NCI-H1048 (cell line): ENCODE data around the gene NEUROD4.
"Not testable (repeated sequence)": the region's sequence is repeated elsewhere in the genome, so short reads cannot be mapped to it uniquely, and the experiment has no call there.

Experiments used
- DNase-seq: peaks from one replicate; lab custom pipeline; 2025; lab: John Stamatoyannopoulos, UW

Gene NEUROD4

GRCh38 chr12:55019784-55020183 is at the start of gene NEUROD4:
Gene NEUROD4, plus strand, starts transcription at chr12:55019974. Its CDS starts 6,466 bp downstream, at chr12:55026440.
- DNase-seq: no peak

GRCh38 chr12:54970741-54971140 is 49.0 kb upstream of the NEUROD4 start:
- no peak for DNase-seq

GRCh38 chr12:54973556-54973955 is 46.2 kb upstream of the NEUROD4 start:
- DNase-seq: no peak

GRCh38 chr12:54974279-54974678 is 45.5 kb upstream of the NEUROD4 start:
- DNase-seq: no peak

GRCh38 chr12:54975272-54975671 is 44.5 kb upstream of the NEUROD4 start:
- no peak for DNase-seq

- no peak for DNase-seq
These were observed 43.9 kb upstream of the NEUROD4 start for GRCh38 chr12:54975875-54976274.

- DNase-seq: no peak
These were observed 42.6 kb upstream of the NEUROD4 start for GRCh38 chr12:54977155-54977554.

GRCh38 chr12:54977857-54978256 is 41.9 kb upstream of the NEUROD4 start:
- DNase-seq: no peak

GRCh38 chr12:54980341-54980740 is 39.4 kb upstream of the NEUROD4 start:
- DNase-seq: no peak

GRCh38 chr12:54981796-54982195 is 38.0 kb upstream of the NEUROD4 start:
- no peak for DNase-seq

- no peak for DNase-seq
These were observed 36.2 kb upstream of the NEUROD4 start for GRCh38 chr12:54983536-54984101.

GRCh38 chr12:54984658-54985376 is 35.0 kb upstream of the NEUROD4 start, which contains the start of gene TESPA1:
Gene TESPA1, minus strand, starts transcription at chr12:54984762. Its CDS starts 10,200 bp downstream, at chr12:54974562.
- DNase-seq: no peak

GRCh38 chr12:54986773-54987172 is 33.0 kb upstream of the NEUROD4 start:
- DNase-seq: not testable (repeated sequence)

- no peak for DNase-seq
These were observed 32.1 kb upstream of the NEUROD4 start for GRCh38 chr12:54987611-54988231.

GRCh38 chr12:54988402-54989054 is 31.2 kb upstream of the NEUROD4 start:
- DNase-seq: no peak

GRCh38 chr12:54989829-54990228 is 29.9 kb upstream of the NEUROD4 start:
- no peak for DNase-seq

- DNase-seq: no peak
These were observed 28.4 kb upstream of the NEUROD4 start for GRCh38 chr12:54991161-54991990.

- DNase-seq: no peak
These were observed 27.8 kb upstream of the NEUROD4 start for GRCh38 chr12:54991991-54992375.

GRCh38 chr12:54993181-54993835 is 26.5 kb upstream of the NEUROD4 start:
- DNase-seq: no peak

- no peak for DNase-seq
These were observed 23.6 kb upstream of the NEUROD4 start for GRCh38 chr12:54996205-54996604.

- DNase-seq: no peak
These were observed 21.7 kb upstream of the NEUROD4 start for GRCh38 chr12:54997929-54998522.
